ENCODE measurements around the gene CTSD. TPM values are rescaled to one million over a fixed set of nuclear protein-coding genes. Genes with fewer than 3 reads are reported as not detected.

The CTSD gene
- total and polyA plus RNA-seq, 5 donors from 2014 or later, result 104 to 175 (median 151) TPM

DNA sequence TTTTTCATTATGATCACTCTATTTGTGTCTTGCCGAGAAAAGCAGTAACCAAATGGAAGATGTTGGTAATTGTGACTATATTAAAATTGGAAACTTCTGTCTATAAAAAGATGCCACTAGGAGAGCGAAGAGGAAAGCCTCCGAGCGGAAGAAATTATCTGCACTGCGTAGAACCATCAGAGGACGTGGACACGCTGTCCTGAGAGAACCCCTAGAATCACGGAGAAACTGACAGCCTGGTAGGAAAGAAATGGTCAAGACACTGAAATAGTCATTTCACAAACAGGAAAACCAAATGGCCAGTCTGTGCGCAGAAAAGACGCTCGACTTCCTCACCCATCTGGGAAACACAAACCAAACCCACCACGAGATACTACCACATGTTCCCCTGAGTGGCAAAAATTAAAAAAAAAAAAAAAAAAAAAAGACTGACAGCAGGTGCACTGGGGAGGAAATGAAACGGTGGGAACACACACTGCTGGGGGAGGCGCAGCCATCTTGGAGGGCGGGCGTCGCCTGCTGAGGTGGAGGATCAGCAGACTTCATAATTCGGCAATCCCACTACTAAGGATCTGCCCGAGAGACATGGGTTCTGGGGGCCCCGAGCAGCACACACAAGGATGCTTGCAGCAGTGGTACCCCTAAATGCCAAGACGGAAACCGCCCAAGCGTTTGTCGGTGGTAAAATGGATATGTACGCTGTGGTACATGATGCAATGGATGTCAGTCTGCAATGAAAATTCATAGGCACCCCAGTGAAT is 34.6 kb downstream of the CTSD start:
- no peak for ATAC-seq (ENCODE audit: low read depth in 2 of 2)
- no peak overlapping the region for H3K27ac ChIP-seq (ENCODE audit: insufficient read depth, low read length, poor library complexity, severe bottlenecking)
- H3K9me3 ChIP-seq (ENCODE audit: control insufficient read depth in 2 of 2, low read length in 2 of 2), result no peaks in the 10 kb centered on the region
- peaks cover 11% of the 10 kb centered on the region for H3K27me3 ChIP-seq (ENCODE audit: control insufficient read depth, insufficient read depth, low read length)
- DNase-seq, result no peak
- peaks cover 6% of the 10 kb centered on the region for H3K4me1 ChIP-seq (ENCODE audit: control insufficient read depth, insufficient read depth, low read length, poor library complexity, severe bottlenecking)
- Mint-ChIP-seq H3K4me3 (peak overlapping the region in 2 of 4 donors; percentile 3 to 58), H3K27me3 (peaks cover 27% of the 10 kb centered on the region), H3K9me3 (no peaks in the 10 kb centered on the region), H3K4me1 (peaks cover 0 to 23% (median 6%) of the 10 kb centered on the region in 4 donors), H3K36me3 (no peaks in the 10 kb centered on the region), H3K27ac (no peak overlapping the region)
- no peaks in the 10 kb centered on the region for H3K36me3 ChIP-seq (ENCODE audit: control insufficient read depth, insufficient read depth, low read length)
- no peak overlapping the region for H3K4me3 ChIP-seq (ENCODE audit: low read depth, low read length)

DNA sequence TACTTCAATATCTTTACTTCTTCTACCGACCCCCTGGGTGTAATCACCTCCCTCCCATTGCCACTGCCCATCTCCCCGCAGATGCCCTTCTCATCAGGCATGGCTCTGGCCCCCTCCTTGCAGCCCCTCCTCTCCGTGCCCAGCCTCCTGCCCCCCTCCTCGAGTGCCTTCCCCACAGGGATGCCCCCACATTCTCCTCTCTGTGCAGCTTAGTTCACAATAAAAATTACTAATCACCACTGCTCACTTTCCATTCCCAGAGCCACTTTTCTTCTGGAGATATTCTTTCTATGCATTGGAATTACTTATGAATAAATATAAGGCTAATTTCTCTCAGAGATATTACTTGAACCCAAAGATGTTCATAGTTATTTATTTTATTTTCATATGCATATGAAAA is 35.4 kb downstream of the CTSD start:
- H3K9me3 ChIP-seq (ENCODE audit: control insufficient read depth in 2 of 2, low read length in 2 of 2), result no peaks in the 10 kb centered on the region
- H3K4me3 Mint-ChIP-seq, result no peak overlapping the region
- peaks cover 0 to 15% (median 4%) of the 10 kb centered on the region in 4 donors for H3K4me1 Mint-ChIP-seq
- no peaks in the 10 kb centered on the region for H3K36me3 ChIP-seq (ENCODE audit: control insufficient read depth, insufficient read depth, low read length)
- H3K27me3 ChIP-seq (ENCODE audit: control insufficient read depth, insufficient read depth, low read length), result peaks cover 11% of the 10 kb centered on the region
- H3K27me3 Mint-ChIP-seq, result peaks cover 30% of the 10 kb centered on the region
- no peaks in the 10 kb centered on the region for H3K9me3 Mint-ChIP-seq
- DNase-seq, result no peak
- no peaks in the 10 kb centered on the region for H3K4me1 ChIP-seq (ENCODE audit: control insufficient read depth, insufficient read depth, low read length, poor library complexity, severe bottlenecking)
- ATAC-seq (ENCODE audit: low read depth in 2 of 2), result no peak
- H3K36me3 Mint-ChIP-seq, result no peaks in the 10 kb centered on the region
- H3K27ac ChIP-seq (ENCODE audit: insufficient read depth, low read length, poor library complexity, severe bottlenecking), result no peak overlapping the region
- H3K27ac Mint-ChIP-seq, result no peak overlapping the region
- no peak overlapping the region for H3K4me3 ChIP-seq (ENCODE audit: low read depth, low read length)

DNA sequence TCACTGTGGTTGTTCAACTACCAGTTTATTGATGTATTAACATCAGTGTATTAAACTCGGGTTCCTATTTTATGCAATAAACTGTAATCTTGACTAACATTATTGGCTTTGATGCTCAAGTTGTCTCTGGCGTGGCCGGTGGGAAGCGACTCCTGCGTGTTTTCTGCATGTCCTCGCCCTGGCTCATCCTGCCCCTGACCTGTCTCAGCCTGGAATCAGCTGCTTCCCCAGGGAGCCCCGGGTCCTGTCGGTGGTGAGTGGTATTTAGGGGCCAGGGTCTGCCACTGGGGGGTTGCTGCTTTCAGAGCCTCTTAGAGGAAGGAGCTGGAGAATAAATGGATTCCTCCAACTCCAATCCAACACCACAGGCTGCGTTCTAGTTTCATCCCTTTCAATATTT is 35.9 kb downstream of the CTSD start:
- H3K9me3 ChIP-seq (ENCODE audit: control insufficient read depth in 2 of 2, low read length in 2 of 2), result no peaks in the 10 kb centered on the region
- H3K4me1 ChIP-seq (ENCODE audit: control insufficient read depth, insufficient read depth, low read length, poor library complexity, severe bottlenecking), result no peaks in the 10 kb centered on the region
- H3K27ac ChIP-seq (ENCODE audit: insufficient read depth, low read length, poor library complexity, severe bottlenecking), result no peak overlapping the region
- Mint-ChIP-seq H3K27me3 (peaks cover 34% of the 10 kb centered on the region), H3K4me1 (peaks cover 0 to 15% (median 4%) of the 10 kb centered on the region in 4 donors), H3K4me3 (no peak overlapping the region), H3K9me3 (no peaks in the 10 kb centered on the region), H3K36me3 (no peaks in the 10 kb centered on the region), H3K27ac (no peak overlapping the region)
- H3K36me3 ChIP-seq (ENCODE audit: control insufficient read depth, insufficient read depth, low read length), result no peaks in the 10 kb centered on the region
- H3K27me3 ChIP-seq (ENCODE audit: control insufficient read depth, insufficient read depth, low read length), result peaks cover 11% of the 10 kb centered on the region
- DNase-seq (no peak), ATAC-seq (ENCODE audit: low read depth in 2 of 2) (no peak)
- H3K4me3 ChIP-seq (ENCODE audit: low read depth, low read length), result no peak overlapping the region

DNA sequence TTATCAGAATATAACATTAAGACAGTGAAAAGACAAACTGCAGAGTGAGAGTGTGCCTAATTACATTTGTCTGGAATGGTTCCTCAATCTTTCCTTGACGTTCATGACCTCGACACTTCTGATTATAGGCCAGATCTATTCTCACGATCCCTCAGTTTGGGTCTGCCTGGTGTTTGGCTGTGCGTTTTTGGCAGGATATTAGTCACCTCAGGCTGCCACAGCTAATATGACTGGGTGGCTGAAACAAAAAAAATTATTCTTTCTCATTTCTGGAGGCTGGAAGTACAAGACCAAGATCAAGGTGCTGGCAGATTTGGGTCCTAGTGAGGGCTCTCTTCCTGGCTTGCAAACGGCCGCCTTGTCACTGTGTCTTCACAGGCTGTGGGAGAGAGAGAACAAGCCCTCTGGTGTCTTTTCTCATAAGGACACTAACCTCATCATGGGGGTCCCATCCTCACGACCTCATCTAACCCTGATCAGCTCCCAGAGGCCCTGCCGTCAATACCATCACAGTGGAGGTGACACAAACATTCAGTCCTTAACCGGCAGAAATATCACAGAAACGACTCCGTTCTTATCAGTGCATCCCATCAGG is 36.5 kb downstream of the CTSD start:
- no peak for ATAC-seq (ENCODE audit: low read depth in 2 of 2)
- H3K27ac Mint-ChIP-seq, result no peak overlapping the region

DNA sequence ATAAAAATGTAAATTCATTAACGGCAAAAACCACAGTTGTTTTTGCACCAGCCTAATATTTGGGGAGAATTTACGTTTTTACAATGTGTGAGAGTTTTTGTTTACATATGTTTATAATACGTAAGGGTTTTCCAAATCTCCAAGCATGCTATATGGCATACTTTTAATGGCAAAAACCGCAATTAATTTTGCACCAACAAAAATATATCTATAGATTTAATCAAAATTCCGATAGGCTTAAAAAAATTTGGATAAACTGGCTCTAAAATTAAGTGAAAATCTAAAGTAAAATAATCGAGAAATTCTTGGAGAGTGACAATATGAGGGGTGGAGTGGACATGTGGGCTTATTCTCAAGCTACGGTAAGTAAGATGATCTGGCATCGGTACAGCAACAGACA is 43.9 kb downstream of the CTSD start:
- Mint-ChIP-seq H3K4me3 (no peak overlapping the region), H3K27ac (no peak overlapping the region), H3K4me1 (peaks cover 0 to 2% (median 0%) of the 10 kb centered on the region in 4 donors), H3K9me3 (no peaks in the 10 kb centered on the region), H3K27me3 (peaks cover 32% of the 10 kb centered on the region), H3K36me3 (no peaks in the 10 kb centered on the region)
- ATAC-seq (ENCODE audit: low read depth in 2 of 2) (no peak), DNase-seq (no peak)
- Histone ChIP-seq H3K27me3 (ENCODE audit: control insufficient read depth, insufficient read depth, low read length) (peaks cover 3% of the 10 kb centered on the region), H3K4me3 (ENCODE audit: low read depth, low read length) (no peak overlapping the region), H3K9me3 (ENCODE audit: control insufficient read depth in 2 of 2, low read length in 2 of 2) (no peaks in the 10 kb centered on the region), H3K4me1 (ENCODE audit: control insufficient read depth, insufficient read depth, low read length, poor library complexity, severe bottlenecking) (no peaks in the 10 kb centered on the region), H3K27ac (ENCODE audit: insufficient read depth, low read length, poor library complexity, severe bottlenecking) (no peak overlapping the region), H3K36me3 (ENCODE audit: control insufficient read depth, insufficient read depth, low read length) (no peaks in the 10 kb centered on the region)

More for the DNA sequence above, 36.5 kb downstream of the CTSD start:
- Histone ChIP-seq H3K36me3 (ENCODE audit: control insufficient read depth, insufficient read depth, low read length) (no peaks in the 10 kb centered on the region), H3K4me3 (ENCODE audit: low read depth, low read length) (no peak overlapping the region), H3K9me3 (ENCODE audit: control insufficient read depth in 2 of 2, low read length in 2 of 2) (no peaks in the 10 kb centered on the region), H3K4me1 (ENCODE audit: control insufficient read depth, insufficient read depth, low read length, poor library complexity, severe bottlenecking) (no peaks in the 10 kb centered on the region), H3K27me3 (ENCODE audit: control insufficient read depth, insufficient read depth, low read length) (peaks cover 11% of the 10 kb centered on the region), H3K27ac (ENCODE audit: insufficient read depth, low read length, poor library complexity, severe bottlenecking) (no peak overlapping the region)
- Mint-ChIP-seq H3K4me1 (peaks cover 0 to 14% (median 4%) of the 10 kb centered on the region in 4 donors), H3K4me3 (no peak overlapping the region), H3K36me3 (no peaks in the 10 kb centered on the region), H3K9me3 (no peaks in the 10 kb centered on the region), H3K27me3 (peaks cover 38% of the 10 kb centered on the region)
- no peak for DNase-seq

DNA sequence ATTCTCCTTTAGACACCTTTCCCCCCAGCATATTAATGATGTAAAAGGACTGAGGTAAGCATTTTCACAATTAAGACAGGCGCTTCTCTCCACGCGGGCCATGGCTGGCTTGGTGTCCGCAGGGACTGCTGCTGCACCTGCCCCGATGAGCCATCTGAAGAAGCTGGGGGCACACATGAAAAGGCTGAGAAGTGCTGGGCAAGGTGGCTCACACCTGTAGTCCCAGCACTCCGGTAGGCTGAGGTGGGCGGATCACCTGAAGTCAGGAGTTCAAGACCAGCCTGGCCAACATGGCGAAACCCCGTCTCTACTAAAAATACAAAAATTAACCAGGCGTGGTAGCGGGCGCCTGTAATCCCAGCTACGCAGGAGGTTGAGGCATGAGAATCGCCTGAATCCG is 45.4 kb downstream of the CTSD start:
- H3K4me1 Mint-ChIP-seq, result peaks cover 0 to 2% (median 0%) of the 10 kb centered on the region in 4 donors
- no peaks in the 10 kb centered on the region for H3K9me3 Mint-ChIP-seq
- no peak overlapping the region for H3K4me3 Mint-ChIP-seq
- H3K27me3 ChIP-seq (ENCODE audit: control insufficient read depth, insufficient read depth, low read length), result peaks cover 3% of the 10 kb centered on the region
- no peak overlapping the region for H3K27ac Mint-ChIP-seq
- peaks cover 25% of the 10 kb centered on the region for H3K27me3 Mint-ChIP-seq
- DNase-seq, result no peak
- no peaks in the 10 kb centered on the region for H3K9me3 ChIP-seq (ENCODE audit: control insufficient read depth in 2 of 2, low read length in 2 of 2)
- no peak overlapping the region for H3K4me3 ChIP-seq (ENCODE audit: low read depth, low read length)
- H3K27ac ChIP-seq (ENCODE audit: insufficient read depth, low read length, poor library complexity, severe bottlenecking), result no peak overlapping the region
- no peaks in the 10 kb centered on the region for H3K36me3 ChIP-seq (ENCODE audit: control insufficient read depth, insufficient read depth, low read length)
- no peaks in the 10 kb centered on the region for H3K36me3 Mint-ChIP-seq
- no peaks in the 10 kb centered on the region for H3K4me1 ChIP-seq (ENCODE audit: control insufficient read depth, insufficient read depth, low read length, poor library complexity, severe bottlenecking)
- no peak for ATAC-seq (ENCODE audit: low read depth in 2 of 2)

DNA sequence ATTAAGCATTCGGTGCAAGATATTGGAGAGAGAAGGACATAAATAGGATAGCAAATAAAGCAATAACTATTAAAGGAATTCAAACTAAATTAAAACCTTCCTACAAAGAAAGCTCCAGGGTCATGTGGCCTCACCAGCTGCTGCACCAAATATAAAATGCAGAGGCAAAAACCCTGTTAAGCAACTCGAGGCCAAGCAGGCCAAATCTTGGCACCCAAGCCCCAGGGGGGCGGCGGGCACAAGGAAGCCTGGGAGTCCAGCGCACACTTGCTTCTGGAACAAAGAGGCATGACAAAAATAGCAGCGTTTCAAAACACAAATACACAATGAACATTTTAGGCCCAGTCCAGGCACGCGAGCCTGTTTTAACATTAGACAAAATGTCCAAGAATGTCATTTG is 46.0 kb downstream of the CTSD start:
- Histone ChIP-seq H3K9me3 (ENCODE audit: control insufficient read depth in 2 of 2, low read length in 2 of 2) (no peaks in the 10 kb centered on the region), H3K4me1 (ENCODE audit: control insufficient read depth, insufficient read depth, low read length, poor library complexity, severe bottlenecking) (no peaks in the 10 kb centered on the region), H3K27me3 (ENCODE audit: control insufficient read depth, insufficient read depth, low read length) (peaks cover 3% of the 10 kb centered on the region), H3K36me3 (ENCODE audit: control insufficient read depth, insufficient read depth, low read length) (no peaks in the 10 kb centered on the region), H3K27ac (ENCODE audit: insufficient read depth, low read length, poor library complexity, severe bottlenecking) (no peak overlapping the region), H3K4me3 (ENCODE audit: low read depth, low read length) (no peak overlapping the region)
- Mint-ChIP-seq H3K4me3 (no peak overlapping the region), H3K27me3 (peaks cover 19% of the 10 kb centered on the region), H3K36me3 (no peaks in the 10 kb centered on the region), H3K27ac (no peak overlapping the region), H3K9me3 (no peaks in the 10 kb centered on the region), H3K4me1 (peaks cover 0 to 2% (median 0%) of the 10 kb centered on the region in 4 donors)
- ATAC-seq (ENCODE audit: low read depth in 2 of 2) (no peak), DNase-seq (no peak)
